ENCODE measurements around the gene CLASP1. TPM values are rescaled to one million over a fixed set of nuclear protein-coding genes. Genes with fewer than 3 reads are reported as not detected.
A peak's percentile ranks its signal among the peaks of the same experiment; 100 is the strongest.
"Not testable (repeated sequence)": the region's sequence is repeated elsewhere in the genome, so short reads cannot be mapped to it uniquely, and the experiment has no call there.

CLASP1 gene
- total RNA-seq, 1 donor from 2014 or later: 31.0 TPM

DNA sequence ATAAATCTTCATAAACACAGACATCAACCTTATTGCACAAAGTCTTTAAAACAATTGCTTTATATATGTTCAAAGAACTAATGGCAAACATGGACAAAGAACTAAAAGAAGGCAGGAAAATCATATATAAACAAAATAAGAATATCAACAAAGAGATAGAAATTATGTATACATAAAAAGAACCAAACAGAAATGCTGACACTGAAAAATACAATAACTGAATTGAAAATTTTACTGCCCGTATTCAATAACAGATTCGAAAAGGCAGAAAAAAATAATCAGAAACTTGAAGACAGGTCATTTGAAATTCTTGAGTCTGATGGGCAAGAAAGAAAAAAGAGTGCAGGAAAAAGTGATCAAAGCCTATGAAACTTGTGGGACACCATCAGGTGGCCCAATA is 342.2 kb downstream of the CLASP1 start:
- ATAC-seq: no peak

DNA sequence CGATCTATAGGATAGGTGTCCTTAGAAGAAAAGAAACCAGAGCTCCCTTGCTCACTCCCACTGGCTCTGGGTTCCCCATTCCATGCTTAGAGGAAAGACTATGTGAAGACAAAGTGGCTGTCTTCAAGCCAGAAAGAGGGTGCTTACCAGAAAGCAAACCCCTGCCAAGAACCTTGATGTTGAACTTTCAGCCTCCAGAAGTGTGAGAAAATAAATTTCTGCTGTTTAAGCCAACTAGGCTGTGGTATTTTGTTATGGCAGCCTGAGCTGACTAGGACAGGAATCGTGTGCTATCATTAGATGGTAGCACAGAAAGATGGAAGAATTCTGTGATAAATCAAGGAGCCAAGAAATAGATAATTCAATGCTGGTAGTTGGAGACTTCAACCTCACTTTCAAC is 344.3 kb downstream of the CLASP1 start:
- no peak for ATAC-seq

DNA sequence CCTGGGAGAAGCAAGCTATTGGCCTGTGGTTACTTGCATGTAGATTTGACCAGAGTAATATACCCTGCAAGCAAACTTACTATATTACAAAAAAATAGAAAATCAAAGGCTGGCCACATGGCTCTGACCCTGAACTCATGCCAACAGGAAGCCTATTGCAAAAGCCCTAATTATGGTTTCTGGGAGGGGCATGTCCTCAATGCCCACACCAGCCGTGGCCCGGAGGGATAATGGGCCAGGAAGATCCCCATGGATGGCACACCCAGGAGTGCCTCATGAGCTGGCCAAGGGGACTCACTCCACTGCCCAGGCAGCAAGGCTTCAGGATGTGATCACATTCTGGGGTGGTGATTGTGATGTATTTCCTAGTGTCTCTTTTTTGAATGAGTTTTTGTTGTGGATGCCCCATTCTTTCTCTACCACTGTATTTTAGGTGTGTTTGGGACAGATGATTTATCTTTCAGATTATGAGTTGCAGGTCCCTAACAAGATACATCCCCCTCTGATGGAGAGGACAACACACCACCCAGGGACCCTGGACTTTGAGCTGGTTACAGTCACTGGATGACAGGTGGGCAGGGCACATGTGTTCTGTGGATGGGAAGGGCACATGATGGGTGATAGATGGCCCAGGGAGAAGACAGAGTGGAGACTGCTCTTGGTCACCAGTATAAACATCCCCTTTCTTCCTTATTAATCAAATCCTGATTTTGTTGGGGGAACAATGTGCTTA is 345.6 kb downstream of the CLASP1 start:
- ATAC-seq: no peak

DNA sequence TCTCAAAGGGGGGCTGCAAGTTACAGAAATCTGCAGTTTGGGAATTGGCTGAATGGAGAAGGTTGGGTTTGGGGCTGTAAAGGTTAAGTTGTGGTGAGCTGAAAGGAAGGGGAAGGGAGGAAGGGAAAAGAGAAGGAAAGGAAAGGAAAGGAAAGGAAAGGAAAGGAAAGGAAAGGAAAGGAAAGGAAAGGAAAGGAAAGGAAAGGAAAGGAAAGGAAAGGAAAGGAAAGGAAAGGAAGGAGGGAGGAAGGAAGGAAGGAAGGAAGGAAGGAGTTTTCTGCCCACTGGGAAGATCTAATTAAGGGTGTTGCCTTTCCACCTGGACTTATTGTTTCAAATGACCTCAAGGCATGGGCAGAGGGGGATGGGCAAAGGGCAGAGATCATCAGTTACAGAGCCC is 348.1 kb downstream of the CLASP1 start:
- not testable (repeated sequence) for ATAC-seq

DNA sequence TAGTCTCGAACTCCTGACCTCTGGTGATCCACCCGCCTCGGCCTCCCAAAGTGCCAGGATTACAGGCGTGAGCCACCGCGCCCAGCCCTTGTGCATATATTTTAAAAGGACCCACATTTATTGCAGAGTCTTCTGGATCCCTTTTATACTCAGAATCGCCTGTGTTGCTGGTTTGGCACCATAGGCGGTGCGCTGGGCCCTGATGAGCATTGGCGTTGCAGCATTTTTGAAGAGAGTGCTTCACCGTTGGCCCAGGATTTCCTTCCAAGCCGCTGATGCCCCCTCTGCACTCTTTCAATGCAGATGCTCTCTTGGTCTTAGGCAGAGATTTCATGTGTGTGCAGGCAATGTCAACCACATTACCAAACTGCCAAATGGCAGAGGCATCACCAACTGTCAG is 350.8 kb downstream of the CLASP1 start:
- ATAC-seq: no peak

DNA sequence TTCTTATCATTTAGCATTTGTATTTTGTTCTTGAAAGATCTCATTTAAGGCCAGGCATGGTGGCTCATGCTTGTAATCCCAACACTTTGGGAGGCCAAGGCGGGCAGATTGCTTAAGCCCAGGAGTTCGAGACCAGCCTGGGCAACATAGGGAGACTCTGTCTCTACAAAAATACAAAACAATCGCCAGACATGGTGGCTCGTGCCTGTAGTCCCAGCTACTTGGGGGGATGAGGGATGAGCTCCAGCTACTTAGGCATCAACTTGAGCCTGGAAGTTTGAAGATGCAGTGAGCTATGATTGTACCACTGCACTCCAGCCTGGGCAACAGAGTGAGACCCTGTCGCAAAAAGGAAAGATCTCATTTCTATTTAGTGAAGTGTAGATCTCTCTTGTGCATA is 351.4 kb downstream of the CLASP1 start:
- ATAC-seq: not testable (repeated sequence)

DNA sequence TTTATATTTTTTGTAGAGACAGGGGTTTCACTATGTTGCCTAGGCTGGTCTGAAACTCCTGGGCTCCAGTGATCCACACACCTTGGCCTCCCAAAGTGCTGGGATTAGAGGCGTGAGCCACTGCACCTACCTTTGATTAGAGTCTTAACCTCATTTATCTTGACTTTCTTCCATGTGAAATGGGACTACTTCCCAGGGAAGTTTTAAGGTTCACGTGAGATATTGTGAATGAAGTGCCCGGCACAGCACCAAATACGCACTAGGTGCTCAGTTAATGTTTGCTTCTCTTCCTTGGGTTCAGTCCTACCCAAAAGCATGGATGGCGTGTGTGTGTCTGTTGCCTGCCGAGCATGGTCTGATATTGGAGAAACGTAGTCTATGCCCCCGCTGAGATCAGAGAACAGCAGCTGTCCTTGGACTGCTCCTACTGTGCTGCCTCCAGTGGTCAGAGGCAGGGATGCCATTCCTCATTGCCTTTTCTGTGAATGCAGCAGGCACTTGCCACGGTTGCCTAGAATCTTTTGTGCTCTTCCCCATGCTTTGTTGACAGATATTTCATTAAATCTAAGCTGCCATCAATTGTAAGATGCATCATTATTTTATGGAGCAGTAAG is 351.9 kb downstream of the CLASP1 start:
- peak; percentile 65 for ATAC-seq

DNA sequence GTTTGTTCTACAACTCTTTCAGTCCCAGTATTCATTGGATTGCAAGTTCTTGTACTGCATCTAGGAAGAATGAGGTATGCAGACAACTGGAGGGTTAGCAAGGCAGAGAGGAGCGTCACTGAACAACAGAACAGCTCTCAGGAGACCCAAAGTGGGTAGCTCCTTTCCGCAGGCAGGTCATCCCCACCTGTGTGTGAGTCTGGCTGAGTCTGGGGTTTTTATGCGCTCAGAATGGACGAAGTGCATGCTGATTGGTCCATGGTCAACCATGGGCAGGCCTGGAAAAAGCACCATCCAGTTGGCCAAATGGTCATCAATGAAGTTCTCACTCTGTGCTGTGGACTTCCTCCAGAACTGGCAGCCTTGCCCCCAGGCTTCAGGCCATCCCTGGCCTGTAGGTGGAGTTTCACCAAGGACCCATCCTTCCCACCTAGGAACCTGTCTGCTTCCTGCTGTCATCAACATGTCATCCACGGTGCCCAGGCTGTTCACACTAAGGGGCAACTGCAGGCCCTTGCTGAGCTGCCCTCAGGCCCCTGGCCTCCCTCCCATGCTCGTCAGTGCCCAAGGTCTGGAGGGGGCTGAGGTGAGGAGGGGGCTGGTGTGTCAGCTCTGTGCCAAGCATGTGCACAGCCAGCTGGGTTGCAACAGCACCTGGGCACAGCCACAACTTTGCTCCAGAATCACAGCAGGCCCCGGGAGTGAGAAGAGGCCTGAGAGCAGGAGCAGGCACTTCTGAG is 353.2 kb downstream of the CLASP1 start:
- no peak for ATAC-seq

DNA sequence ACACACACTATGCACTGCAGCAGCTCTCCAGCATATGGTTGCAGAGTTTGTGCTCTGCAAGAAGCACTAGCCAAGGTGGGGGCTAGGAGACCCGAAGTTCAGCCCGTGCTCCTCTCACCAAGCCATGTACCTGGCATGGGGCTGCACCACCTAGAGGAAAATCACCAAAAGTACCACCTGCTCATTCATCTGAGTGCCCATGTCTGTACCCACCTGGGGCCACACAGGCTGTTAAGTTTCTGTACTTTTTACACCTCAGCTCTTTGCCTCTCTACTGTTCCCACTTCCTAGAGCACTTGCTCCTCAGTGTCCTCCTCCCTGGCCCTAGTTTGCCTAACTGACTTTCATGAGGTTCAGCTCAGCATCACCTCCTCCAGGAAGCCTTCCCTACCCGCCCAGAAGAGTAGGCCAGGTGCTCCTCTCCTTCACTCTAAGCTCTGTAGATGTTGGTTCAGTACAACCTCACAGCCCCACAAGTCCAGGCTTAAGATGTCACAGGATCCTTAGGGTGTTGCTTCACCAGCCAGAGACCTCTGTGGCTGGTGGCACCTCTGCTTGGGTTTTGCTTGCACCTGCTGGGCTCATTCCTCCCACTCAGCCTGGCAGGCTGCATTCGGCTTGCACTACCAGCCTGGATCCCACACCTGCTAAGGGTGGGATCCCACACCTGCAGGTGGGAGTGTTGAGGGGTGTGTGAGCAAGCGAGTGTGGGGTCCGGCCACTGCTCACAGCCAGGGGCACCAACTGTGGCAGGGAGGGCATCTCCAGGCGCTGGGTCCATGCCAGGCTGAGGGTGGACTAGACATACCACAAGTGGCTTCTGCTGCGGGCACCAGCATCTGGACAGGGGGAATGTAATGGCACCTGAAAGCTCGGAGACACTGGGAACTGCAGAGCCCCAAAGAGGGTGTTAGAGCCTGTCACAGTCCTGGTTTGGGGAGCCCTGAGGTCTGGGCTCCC is 354.1 kb downstream of the CLASP1 start:
- ATAC-seq: no peak

DNA sequence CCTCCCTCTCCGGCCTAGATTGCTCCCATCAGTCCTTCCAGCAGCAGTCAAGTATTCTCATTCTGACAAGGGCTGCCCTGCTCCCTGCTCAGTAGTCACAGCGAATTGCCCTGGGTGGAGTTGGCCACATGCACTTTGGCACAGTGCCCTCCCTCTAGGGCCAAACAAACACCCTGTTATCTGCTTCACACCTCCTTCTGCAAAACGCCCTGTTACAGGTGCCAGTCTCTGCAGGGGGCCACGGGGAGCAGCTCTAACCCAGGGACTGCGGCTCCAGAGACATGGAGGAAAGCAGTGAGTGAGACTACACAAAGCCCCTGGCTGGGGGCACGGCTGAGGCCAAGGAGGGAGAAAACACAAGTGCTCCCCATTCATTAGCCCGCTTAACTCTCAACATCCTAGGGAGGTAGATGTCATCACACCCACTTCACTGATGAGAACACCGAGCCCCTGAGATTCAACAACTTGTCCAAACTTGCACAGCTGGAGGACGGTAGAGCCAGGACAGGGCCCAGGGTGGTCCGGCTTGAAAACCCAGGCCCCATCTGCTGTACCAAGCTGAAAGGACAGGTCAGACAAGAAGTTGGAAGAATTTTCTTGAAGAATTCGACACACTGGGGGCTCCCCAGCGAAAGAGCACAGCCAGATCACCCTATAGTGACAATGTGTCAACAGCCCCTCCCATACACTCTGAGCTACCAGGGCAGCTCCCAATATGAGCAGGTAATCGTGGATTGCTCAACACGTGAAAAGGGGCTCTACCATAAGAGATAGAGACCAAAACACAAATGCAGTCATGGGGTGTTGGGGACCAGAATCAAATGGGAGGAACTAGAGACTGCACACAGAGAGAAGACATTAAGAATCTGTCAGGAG is 355.6 kb downstream of the CLASP1 start:
- ATAC-seq: peak; percentile 24

DNA sequence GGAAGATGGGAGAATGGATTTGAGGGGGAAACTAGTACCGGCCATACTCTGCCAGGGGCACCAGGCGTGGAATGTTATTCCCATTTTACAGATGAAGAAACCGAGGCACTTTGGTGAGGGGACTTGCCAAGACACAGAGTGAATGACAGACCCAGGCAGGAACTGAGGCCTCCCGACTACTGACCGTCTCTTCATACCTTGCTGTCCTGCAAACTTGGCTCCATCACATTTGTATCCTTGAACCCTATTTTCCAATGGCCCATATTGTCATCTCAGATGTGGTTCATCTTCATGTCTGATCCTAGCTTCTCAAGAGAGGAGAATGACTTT is 358.0 kb downstream of the CLASP1 start:
- no peak for ATAC-seq

DNA sequence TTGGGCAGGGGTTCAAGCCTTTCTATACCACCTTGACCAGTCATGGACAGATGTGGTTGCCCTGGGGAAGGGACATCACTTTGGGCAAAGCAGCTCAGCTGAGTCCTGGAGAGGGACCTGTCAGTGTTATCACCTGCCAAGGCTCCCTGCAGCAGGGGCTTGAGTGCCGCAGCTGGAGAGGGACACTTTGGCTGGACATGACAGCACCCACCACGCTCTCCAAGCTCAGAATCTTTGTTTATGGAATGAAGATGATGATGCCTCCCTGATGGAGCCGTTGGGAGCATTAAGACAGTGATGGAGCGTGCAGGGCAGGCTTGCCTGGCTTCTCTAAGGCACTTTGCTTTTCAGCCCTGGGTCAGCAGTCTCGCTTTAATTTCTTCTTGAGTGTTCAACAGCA is 360.0 kb downstream of the CLASP1 start:
- no peak for ATAC-seq

DNA sequence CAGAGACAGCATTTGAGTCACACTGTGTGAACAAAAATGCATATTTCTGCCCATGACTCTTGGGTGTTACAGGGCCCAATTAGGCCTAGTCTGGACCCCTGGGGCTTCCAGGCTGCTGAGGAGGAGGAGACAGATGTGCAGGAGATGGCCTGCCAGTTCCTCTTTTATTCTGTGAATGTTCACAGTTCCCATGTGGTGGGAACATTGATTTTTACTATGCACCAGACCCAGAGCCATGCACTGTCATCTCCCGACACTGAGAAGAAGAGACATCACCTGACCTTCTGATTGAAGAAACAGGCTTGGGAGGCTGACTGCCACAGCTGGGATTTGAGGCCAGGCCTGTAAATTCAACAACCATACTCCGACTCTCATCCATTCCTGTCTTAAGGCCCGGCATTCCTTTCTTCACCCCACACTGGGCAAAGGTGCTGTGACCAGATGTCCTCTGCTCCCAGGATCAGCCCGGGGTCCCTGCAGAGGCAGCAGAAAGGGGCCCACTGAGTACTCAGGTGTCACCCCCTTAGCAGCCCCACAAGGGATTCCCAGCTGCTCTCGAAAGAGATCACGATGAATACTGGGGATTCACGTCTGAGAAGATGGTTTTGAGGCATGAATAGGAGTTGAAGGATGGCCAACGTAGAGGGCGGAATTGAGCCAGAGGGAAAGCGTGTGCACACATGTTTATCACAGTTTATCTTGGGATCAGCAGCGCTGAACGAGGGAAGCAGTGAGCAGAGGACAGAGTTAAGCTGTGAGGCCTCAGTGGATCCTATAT is 360.6 kb downstream of the CLASP1 start:
- ATAC-seq: no peak

DNA sequence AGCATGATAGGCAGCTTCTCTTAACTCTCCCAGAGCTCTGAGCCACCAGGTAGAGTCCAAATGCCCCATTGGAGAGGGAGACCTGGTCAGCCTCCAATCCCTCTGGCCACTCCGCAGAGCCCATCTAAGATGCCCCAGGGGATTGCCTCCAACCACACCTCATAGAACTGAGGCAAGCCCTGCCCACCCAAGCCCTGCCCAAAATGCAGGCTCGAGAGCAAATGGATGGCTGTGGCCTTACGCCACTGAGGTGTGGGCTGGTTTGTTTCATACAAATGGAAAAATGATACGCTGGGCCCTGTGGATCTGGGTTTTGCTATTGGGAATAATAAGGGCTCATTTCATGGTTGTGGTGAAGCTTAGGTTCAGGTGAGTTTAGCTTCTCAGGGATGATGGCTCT is 361.3 kb downstream of the CLASP1 start:
- ATAC-seq: no peak

Other genes starting within 250 kb of the CLASP1 start
- not detected for gene RNU4ATAC, start 118.6 kb downstream of the CLASP1 start, total RNA-seq
- gene NIFK, start 87.4 kb upstream of the CLASP1 start, total RNA-seq: 54.8 TPM
- 38.7 TPM for gene TSN, start 106.2 kb upstream of the CLASP1 start, total RNA-seq

Data from esophagus mucosa (tissue), 1 donor.